CD4-positive, alpha-beta T cell treated with Interleukin-17A for 4 hours (primary cell): Measurements from ENCODE around the gene C20orf96.
"Not testable (repeated sequence)": the region's sequence is repeated elsewhere in the genome, so short reads cannot be mapped to it uniquely, and the experiment has no call there.

Experiments used
- DNase-seq: peaks from one replicate; pipeline ENCODE4 v3.0.0-alpha.2; 2020; ENCODE audit warnings: mixed read lengths

The C20orf96 gene

DNA sequence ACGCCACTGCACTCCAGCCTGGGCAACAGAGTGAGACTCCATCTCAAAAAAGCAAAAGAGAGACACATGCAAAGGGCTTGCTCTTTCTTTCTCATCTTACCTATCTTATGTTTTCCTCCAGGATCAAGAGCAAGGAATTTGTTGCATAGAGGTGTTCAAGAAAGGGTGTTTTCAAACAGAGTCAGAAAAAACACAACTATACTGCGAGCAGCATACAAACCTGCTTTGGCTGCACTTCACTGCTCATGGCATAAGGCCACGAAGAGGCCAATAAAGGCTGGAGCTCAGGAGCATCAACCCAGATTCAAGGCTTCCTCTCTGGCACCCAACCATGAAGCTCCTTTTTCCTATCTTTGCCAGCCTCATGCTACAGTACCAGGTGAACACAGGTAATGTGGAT lies 63.6 kb downstream of the C20orf96 start, which contains the start of gene DEFB129:
TSS of gene DEFB129 (plus strand) at position 301 of the 400 bp plus-strand sequence. CDS start at position 332, 31 bp downstream.
- DNase-seq: no peak

DNA sequence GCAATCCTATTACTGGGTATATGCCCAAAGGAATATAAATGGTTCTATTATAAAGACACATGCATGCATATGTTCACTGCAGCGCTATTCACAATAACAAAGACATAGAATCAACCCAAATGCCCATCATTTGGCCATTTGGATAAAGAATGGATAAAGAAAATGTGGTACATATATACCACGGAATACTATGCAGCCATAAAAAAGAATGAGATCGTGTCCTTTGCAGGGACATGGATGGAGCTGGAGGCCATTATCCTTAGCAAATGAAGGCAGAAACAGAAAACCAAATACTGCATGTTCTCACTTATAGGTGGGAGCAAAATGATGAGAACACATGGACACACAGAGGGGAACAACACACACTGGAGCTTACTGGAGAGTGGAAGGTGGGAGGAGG lies 64.7 kb downstream of the C20orf96 start:
- DNase-seq: not testable (repeated sequence)

DNA sequence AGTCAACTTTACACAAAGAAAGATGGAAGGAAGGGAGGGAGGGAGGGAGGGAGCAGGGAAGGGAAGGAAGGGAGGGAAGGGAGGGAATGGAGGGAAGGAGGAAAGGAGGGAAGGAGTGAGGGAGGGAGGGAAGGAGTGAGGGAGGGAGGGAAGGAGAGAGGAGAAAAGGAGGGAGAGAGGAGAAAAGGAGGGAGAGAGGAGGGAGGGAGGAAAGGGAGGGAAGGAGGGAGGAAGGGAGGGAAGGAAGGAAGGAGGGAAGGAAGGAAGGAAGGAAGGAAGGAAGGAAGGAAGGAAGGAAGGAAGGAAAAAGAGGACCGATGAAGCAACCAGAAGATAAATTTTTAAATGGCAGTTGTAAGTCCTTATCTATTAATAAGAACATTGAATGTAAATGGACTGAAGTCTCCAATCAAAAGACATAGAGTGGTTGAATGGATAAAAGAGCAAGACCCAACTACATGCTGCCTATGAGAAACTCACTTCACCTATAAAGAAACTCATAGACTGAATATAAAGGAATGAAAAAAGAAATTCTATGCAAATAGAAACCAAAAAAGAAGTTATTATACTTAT lies 69.2 kb downstream of the C20orf96 start:
- DNase-seq: no peak
